ENCODE data around the gene SMARCAD1.

The SMARCAD1 gene

GRCh38 chr4:94262163-94263016 lies 54.7 kb downstream of the SMARCAD1 start (continued):
- TF ChIP-seq ZNF391 (tag by site-specific recombination; IDR thresholded peaks at IDR 0.05; ENCODE audit: borderline replicate concordance, low read depth) (no peak), OVOL3 (tag by site-specific recombination; IDR thresholded peaks at IDR 0.05) (peak; percentile 87), ZNF785 (tag by site-specific recombination; IDR thresholded peaks at IDR 0.05) (no peak), ZNF174 (tag by site-specific recombination; IDR thresholded peaks at IDR 0.05) (no peak), ZNF692 (tag by site-specific recombination; IDR thresholded peaks at IDR 0.05) (no peak), ZNF558 (tag by site-specific recombination; IDR thresholded peaks at IDR 0.05) (peak; percentile 74; the same call in 1 of the 2 replicates), ZNF626 (tag by site-specific recombination; IDR thresholded peaks at IDR 0.05) (no peak), ZSCAN30 (tag by site-specific recombination; IDR thresholded peaks at IDR 0.05) (0 out of 2 replicates have a peak, but pooled peaks have one; percentile 9), MZF1 (tag by site-specific recombination; IDR thresholded peaks at IDR 0.05; ENCODE audit: borderline replicate concordance) (peak; percentile 66; the same call in 1 of the 2 replicates), ZNF433 (tag by site-specific recombination; IDR thresholded peaks at IDR 0.05; ENCODE audit: low read depth) (no peak), OSR2 (tag by site-specific recombination; IDR thresholded peaks at IDR 0.05) (peak; percentile 95), PRDM1 (tag by site-specific recombination; IDR thresholded peaks at IDR 0.05) (0 out of 2 replicates have a peak, but pooled peaks have one; percentile 22), ZNF514 (tag by site-specific recombination; IDR thresholded peaks at IDR 0.05) (no peak), ZBTB44 (tag by site-specific recombination; IDR thresholded peaks at IDR 0.05) (0 out of 2 replicates have a peak, but pooled peaks have one; percentile 25), ZNF302 (tag by site-specific recombination; IDR thresholded peaks at IDR 0.05; ENCODE audit: low read depth) (0 out of 2 replicates have a peak, but pooled peaks have one; percentile 24), ZNF37A (tag by site-specific recombination; IDR thresholded peaks at IDR 0.05) (no peak), ZNF658 (tag by site-specific recombination; IDR thresholded peaks at IDR 0.05) (no peak), ZBTB26 (tag by site-specific recombination; optimal IDR thresholded peaks at IDR 0.05) (no peak), ZNF2 (tag by site-specific recombination; IDR thresholded peaks at IDR 0.05) (0 out of 2 replicates have a peak, but pooled peaks have one; percentile 31), ZNF214 (tag by site-specific recombination; IDR thresholded peaks at IDR 0.05; ENCODE audit: borderline replicate concordance) (no peak), ZBTB6 (tag by site-specific recombination; IDR thresholded peaks at IDR 0.05) (peak; percentile 59; the same call in 1 of the 2 replicates), ZNF24 (tag by site-specific recombination; IDR thresholded peaks at IDR 0.05) (no peak), ZNF621 (tag by site-specific recombination; IDR thresholded peaks at IDR 0.05) (no peak)
